ENCODE data around the gene DDX3Y.

Gene DDX3Y

DNA sequence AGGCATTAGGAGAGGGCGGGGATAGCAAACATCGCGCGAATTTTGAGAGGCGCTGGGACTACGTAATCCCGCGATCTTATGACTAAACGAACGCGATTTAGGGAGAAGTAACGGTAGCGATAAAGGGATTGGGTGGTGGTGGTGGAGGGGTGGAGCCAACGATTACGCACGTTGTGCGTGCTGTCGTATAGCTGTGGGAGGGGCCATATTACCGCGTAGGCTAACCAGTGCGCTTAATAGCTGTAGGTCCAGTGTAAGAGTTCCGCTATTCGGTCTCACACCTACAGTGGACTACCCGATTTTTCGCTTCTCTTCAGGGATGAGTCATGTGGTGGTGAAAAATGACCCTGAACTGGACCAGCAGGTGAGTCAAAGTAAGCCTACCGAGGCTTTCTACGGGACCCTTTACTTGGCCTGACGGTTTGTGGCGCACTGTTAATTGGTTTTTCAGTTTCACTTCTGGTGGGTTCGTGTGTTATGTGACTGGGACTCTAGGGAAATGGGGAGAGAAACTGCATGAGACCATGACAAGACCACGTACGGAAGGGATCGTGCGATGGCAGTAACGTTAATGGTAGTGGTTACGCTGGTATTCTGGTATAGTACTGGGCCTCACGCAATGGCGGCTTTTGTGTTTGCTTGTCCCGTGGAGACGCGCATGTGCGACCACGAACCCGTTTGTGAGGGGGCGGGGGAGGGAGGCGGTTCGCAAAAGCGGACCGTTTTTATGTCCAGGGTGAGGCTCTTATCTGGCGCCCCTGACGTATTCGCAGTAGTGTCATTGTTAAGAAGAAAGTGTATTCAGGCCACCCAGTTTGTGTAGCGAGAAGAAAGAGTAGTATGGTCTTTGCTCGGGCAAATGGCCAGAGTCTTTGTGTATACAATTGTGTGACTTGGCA, at the start of gene DDX3Y:
DDX3Y (plus strand) TSS at position 251 of the 899 bp plus-strand sequence; CDS start at position 320, 69 bp downstream.
- no peak for TF ChIP-seq JUND (IDR thresholded peaks at IDR 0.05; ENCODE audit: low read depth)
- in situ Hi-C loops (cut with HindIII; ENCODE audit: low pct_unique_long_range_greater_than_20kb, low sequenced_read_pairs): no loop called here
- DNase-seq (ENCODE audit: low read depth in 1 of 2, low spot score in 1 of 2): no peak

GRCh38 chrY:12855791-12856275, 48.8 kb upstream of the DDX3Y start:
- no peak for TF ChIP-seq JUND (IDR thresholded peaks at IDR 0.05; ENCODE audit: low read depth)
- DNase-seq (ENCODE audit: low read depth in 1 of 2, low spot score in 1 of 2): no peak
- in situ Hi-C loops (cut with HindIII; ENCODE audit: low pct_unique_long_range_greater_than_20kb, low sequenced_read_pairs): no loop called here

DNA sequence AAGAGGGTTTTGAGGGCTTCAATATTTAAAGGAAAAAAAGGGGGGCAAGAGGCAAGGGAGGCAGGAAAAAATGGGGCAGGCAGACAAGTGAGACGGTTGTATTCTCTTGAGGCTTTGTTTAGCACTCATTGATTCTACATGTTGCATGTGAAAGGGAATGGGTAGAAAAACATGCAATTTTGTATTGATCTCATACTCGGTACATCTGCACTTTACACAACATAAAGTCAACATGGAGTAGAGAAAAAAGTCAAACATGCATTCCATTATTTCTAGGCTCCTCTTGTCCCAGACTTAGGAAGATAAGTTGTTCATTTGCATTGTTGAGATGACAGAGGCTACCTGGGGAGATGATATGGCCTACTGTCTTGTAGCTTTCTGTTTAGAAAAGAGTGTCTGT, 36.7 kb upstream of the DDX3Y start:
- DNase-seq (ENCODE audit: low read depth in 1 of 2, low spot score in 1 of 2): no peak

GRCh38 chrY:12896973-12897372, 7.7 kb upstream of the DDX3Y start:
- no peak for TF ChIP-seq JUND (IDR thresholded peaks at IDR 0.05; ENCODE audit: low read depth)
- in situ Hi-C loops (cut with HindIII; ENCODE audit: low pct_unique_long_range_greater_than_20kb, low sequenced_read_pairs): no loop called here
- no peak for DNase-seq (ENCODE audit: low read depth in 1 of 2, low spot score in 1 of 2)

More for the DNA sequence above, 36.7 kb upstream of the DDX3Y start:
- TF ChIP-seq JUND (IDR thresholded peaks at IDR 0.05; ENCODE audit: low read depth): no peak
- in situ Hi-C loops (cut with HindIII; ENCODE audit: low pct_unique_long_range_greater_than_20kb, low sequenced_read_pairs): no loop called here

DNA sequence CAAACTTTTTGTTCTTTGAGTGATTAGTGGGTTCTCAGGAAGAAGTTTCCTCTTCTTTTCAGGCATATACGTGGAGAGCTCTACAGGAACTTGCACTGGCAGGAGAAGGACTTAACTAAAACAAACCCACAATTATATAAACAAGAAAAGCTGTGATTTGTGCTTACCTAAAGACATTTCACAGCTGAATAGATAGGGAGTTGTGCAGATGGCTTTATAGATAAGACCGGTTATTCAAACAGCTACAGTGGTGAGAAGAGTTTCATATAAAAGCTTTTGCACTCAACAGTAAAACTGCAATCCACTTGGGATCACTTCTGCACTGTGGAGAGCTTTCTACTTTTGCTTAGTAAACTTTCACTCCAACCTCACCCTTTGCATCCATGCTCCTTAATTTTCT, 6.1 kb upstream of the DDX3Y start:
- in situ Hi-C loops (cut with HindIII; ENCODE audit: low pct_unique_long_range_greater_than_20kb, low sequenced_read_pairs): no loop called here
- DNase-seq (ENCODE audit: low read depth in 1 of 2, low spot score in 1 of 2): no peak
- TF ChIP-seq JUND (IDR thresholded peaks at IDR 0.05; ENCODE audit: low read depth): no peak

GRCh38 chrY:12905517-12905872, 827 bp downstream of the DDX3Y start:
- in situ Hi-C loops (cut with HindIII; ENCODE audit: low pct_unique_long_range_greater_than_20kb, low sequenced_read_pairs): no loop called here
- no peak for DNase-seq (ENCODE audit: low read depth in 1 of 2, low spot score in 1 of 2)
- no peak for TF ChIP-seq JUND (IDR thresholded peaks at IDR 0.05; ENCODE audit: low read depth)

DNA sequence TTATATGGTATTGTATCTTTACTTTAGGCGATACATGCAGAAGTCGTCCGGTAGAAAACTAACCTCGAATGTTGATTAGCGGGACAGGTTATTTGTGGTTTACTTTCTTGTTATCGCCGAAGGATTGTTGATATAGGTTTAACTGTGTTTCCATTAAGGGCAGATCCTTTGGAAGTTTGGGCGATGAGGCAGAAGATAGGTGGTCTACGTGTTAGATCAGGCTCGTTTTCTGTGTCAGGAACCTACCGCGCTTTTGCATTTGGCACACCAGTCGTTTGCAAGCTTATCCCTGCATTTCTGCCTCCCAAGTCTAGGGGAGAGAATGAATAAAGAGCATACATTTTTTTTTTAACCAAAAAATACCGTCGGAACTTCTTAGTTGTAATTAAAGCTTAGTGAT, 1.2 kb downstream of the DDX3Y start:
- DNase-seq (ENCODE audit: low read depth in 1 of 2, low spot score in 1 of 2): no peak
- no peak for TF ChIP-seq JUND (IDR thresholded peaks at IDR 0.05; ENCODE audit: low read depth)
- in situ Hi-C loops (cut with HindIII; ENCODE audit: low pct_unique_long_range_greater_than_20kb, low sequenced_read_pairs): no loop called here

GRCh38 chrY:12913541-12913940, 8.9 kb downstream of the DDX3Y start:
- no peak for TF ChIP-seq JUND (IDR thresholded peaks at IDR 0.05; ENCODE audit: low read depth)
- in situ Hi-C loops (cut with HindIII; ENCODE audit: low pct_unique_long_range_greater_than_20kb, low sequenced_read_pairs): no loop called here
- no peak for DNase-seq (ENCODE audit: low read depth in 1 of 2, low spot score in 1 of 2)

GRCh38 chrY:12928043-12928442, 23.4 kb downstream of the DDX3Y start:
- no peak for DNase-seq (ENCODE audit: low read depth in 1 of 2, low spot score in 1 of 2)
- TF ChIP-seq JUND (IDR thresholded peaks at IDR 0.05; ENCODE audit: low read depth): no peak
- in situ Hi-C loops (cut with HindIII; ENCODE audit: low pct_unique_long_range_greater_than_20kb, low sequenced_read_pairs): no loop called here

GRCh38 chrY:12941725-12942687, 37.3 kb downstream of the DDX3Y start:
- in situ Hi-C loops (cut with HindIII; ENCODE audit: low pct_unique_long_range_greater_than_20kb, low sequenced_read_pairs): no loop called here
- no peak for TF ChIP-seq JUND (IDR thresholded peaks at IDR 0.05; ENCODE audit: low read depth)

More at GRCh38 chrY:12941725-12942687, 37.3 kb downstream of the DDX3Y start:
- DNase-seq (ENCODE audit: low read depth in 1 of 2, low spot score in 1 of 2): no peak
